Stimulated activated CD4-positive, alpha-beta T cell treated with anti-CD3 and anti-CD28 coated beads, Interleukin-4, amount 100 ng/mL, for 1 hour (primary cell): ENCODE results near the gene CLMN.

Source experiments
- DNase-seq: peaks from one replicate; pipeline ENCODE4 v3.0.0-alpha.2; 2020

The CLMN gene

GRCh38 chr14:95320078-95320895 lies 579 bp upstream of the CLMN start:
- DNase-seq: peak; percentile 4

- peak; percentile 7 for DNase-seq
Measured at GRCh38 chr14:95318399-95319311, 1.1 kb downstream of the CLMN start.

- DNase-seq: no peak
Measured at GRCh38 chr14:95317817-95318343, 1.8 kb downstream of the CLMN start.

- DNase-seq: no peak
Measured at GRCh38 chr14:95316821-95317220, 2.9 kb downstream of the CLMN start.

- no peak for DNase-seq
Measured at GRCh38 chr14:95315579-95315978, 4.1 kb downstream of the CLMN start.

- no peak for DNase-seq
Measured at GRCh38 chr14:95315156-95315555, 4.6 kb downstream of the CLMN start.

GRCh38 chr14:95314609-95315008 lies 5.1 kb downstream of the CLMN start:
- DNase-seq: peak; percentile 29

- no peak for DNase-seq
Measured at GRCh38 chr14:95313707-95314106, 6.0 kb downstream of the CLMN start.

GRCh38 chr14:95313190-95313589 lies 6.5 kb downstream of the CLMN start:
- DNase-seq: no peak

GRCh38 chr14:95312311-95312710 lies 7.4 kb downstream of the CLMN start:
- DNase-seq: no peak

GRCh38 chr14:95311752-95312151 lies 8.0 kb downstream of the CLMN start:
- DNase-seq: no peak

GRCh38 chr14:95310635-95311380 lies 8.9 kb downstream of the CLMN start:
- DNase-seq: no peak

GRCh38 chr14:95309261-95310051 lies 10.3 kb downstream of the CLMN start:
- no peak for DNase-seq

GRCh38 chr14:95308073-95308472 lies 11.6 kb downstream of the CLMN start:
- no peak for DNase-seq

- no peak for DNase-seq
Measured at GRCh38 chr14:95307402-95308041, 12.2 kb downstream of the CLMN start.

GRCh38 chr14:95305940-95306339 lies 13.8 kb downstream of the CLMN start:
- no peak for DNase-seq

- no peak for DNase-seq
Measured at GRCh38 chr14:95305145-95305544, 14.6 kb downstream of the CLMN start.

GRCh38 chr14:95304342-95304741 lies 15.4 kb downstream of the CLMN start:
- no peak for DNase-seq

- DNase-seq: no peak
Measured at GRCh38 chr14:95303552-95303951, 16.2 kb downstream of the CLMN start.

GRCh38 chr14:95302667-95303506 lies 16.8 kb downstream of the CLMN start:
- DNase-seq: no peak
